GM12872 (cell line): Measurements from ENCODE around the gene PEX19.

ENCODE experiments used
- TF ChIP-seq, protein P1 (sequence below): IDR thresholded peaks from 3 replicates; pipeline ENCODE4 v1.5.1; 2011; ENCODE audit warnings: low read depth, mild to moderate bottlenecking, low read length, moderate library complexity; ENCODE audit not compliant: insufficient read depth

The PEX19 gene

DNA sequence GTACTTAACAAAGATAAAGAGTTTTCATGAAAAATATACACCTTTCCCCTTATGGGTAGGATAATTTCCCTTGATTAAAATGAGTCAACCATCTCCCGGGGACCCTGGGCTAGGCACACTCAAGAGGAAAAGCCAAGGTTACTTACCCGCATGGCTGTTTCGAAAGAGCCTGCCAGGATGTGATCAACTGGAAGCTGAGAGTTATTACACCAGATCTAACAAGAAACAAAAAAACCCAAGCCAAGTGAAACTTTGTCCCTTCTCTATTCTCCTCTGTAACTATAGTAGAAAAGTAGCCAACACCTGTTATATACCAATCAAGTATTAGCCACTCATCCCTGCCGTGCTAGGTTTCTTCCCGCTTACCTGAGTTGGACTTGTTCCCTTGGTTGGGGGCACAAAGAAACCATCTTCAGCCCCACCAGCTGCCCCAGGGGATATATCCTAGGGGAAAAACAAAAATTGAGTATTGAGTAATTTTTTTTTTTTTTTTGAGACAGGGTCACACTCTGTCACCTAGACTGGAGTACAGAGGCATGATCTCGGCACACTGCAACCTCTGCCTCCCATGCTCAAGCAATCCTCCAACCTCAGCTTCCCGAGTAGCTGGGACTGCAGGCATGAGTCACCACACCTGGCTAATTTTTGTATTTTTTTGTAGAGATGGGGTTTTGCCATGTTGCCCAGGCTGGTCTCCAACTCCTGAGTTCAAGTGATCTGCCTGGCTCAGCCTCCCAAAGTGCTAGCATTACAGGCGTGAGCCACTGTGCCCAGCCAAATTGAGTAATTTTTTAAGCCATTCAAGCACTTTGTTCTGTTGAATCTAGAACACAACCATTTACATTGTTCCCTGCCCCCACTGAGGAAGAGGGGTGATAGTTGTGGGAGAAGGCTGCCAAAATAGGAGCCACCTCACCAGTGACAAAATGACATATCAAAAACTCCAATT, 8.4 kb upstream of the PEX19 start:
- TF ChIP-seq, protein P1, sequence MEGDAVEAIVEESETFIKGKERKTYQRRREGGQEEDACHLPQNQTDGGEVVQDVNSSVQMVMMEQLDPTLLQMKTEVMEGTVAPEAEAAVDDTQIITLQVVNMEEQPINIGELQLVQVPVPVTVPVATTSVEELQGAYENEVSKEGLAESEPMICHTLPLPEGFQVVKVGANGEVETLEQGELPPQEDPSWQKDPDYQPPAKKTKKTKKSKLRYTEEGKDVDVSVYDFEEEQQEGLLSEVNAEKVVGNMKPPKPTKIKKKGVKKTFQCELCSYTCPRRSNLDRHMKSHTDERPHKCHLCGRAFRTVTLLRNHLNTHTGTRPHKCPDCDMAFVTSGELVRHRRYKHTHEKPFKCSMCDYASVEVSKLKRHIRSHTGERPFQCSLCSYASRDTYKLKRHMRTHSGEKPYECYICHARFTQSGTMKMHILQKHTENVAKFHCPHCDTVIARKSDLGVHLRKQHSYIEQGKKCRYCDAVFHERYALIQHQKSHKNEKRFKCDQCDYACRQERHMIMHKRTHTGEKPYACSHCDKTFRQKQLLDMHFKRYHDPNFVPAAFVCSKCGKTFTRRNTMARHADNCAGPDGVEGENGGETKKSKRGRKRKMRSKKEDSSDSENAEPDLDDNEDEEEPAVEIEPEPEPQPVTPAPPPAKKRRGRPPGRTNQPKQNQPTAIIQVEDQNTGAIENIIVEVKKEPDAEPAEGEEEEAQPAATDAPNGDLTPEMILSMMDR = no peak

DNA sequence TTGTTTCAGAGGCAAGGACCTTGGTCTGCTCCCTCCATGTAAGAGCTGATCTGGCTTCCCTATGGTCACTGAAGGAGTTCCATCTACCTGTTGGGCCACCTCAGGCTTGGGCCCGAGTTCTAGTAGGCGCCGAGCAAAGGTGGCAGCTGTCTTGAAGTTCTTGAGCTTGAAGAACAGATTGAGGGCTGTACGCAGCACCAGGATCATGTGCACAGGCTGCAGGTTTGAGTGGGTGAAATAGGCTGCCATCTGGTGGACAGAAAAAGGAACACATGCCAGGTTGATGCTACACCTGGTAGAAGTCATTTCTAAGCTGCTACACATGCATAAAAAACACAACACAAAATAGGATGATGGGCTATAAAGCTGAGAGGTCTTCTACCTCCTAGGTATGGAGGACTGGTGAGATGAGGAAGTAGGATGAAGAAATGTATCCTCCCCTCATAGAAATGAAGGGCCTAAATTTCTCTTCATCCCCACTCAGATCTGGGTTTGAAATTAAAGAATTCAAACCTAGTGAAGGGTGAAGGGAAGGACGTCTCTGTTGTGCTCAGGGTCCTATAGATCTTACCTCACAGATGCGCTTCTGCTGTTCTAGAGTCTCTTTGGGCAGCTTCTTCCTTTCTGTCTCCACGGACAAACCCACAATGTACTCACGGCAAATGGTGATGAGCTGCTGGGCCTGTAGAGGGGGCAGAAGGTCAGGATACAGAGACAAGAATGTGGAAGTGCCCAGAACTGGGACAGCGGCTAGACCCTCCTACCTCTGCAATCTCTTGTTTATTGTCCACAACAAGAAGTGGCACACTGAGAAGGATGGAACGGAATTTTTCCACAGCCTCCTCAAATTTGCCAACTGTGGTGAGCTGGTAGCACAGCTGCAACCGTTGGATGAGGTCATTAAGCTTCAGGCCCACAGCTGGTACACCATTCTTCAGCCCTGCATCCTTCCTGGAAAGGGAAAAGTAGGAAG, 6.6 kb upstream of the PEX19 start:
- TF ChIP-seq, protein P1 = peak; percentile 86

DNA sequence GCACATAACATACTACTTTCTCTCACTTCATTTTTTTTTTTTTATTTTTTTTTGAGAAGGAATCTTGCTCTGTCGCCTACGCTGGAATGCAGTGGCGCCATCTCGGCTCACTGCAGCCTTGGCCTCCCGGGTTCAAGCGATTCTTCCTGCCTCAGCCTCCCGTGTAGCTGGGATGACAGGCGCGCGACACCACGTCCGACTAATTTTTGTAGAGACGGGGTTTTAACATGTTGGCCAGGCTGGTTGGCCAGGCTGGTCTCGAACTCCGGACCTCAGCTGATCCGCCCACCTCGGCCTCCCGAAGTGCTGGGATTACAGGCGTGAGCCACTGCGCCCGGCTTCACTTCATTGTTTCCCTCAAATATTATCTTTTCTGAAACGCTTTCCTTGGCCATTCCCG, 573 bp upstream of the PEX19 start:
- TF ChIP-seq, protein P1 = no peak

DNA sequence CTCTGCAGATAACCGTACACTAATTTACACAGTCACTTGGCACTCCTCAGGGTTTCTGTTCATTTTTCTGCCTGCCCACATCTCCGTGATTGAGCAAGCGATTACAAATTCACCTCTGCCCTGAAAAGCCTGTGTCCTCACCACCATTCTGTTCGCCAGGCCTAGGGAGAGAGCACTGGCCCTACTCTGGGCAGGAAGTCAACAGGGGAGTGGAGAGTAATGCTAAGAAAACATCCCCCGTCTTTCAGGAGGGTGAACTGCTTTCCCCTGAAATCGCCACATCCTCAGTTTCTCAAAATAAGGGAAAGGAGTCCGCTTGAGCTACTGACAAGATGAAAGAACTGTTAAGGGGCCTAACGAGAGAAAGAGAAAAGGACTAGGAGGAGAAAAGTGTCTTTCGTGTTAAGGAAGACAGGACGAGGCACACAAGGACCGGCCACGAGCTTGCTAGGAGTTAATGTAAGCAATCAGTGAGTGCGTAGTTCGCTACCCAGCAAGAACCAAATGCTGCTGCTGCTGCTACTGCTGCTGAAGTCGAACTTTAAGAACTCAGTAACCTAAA, 632 bp downstream of the PEX19 start:
- TF ChIP-seq, protein P1 = no peak

DNA sequence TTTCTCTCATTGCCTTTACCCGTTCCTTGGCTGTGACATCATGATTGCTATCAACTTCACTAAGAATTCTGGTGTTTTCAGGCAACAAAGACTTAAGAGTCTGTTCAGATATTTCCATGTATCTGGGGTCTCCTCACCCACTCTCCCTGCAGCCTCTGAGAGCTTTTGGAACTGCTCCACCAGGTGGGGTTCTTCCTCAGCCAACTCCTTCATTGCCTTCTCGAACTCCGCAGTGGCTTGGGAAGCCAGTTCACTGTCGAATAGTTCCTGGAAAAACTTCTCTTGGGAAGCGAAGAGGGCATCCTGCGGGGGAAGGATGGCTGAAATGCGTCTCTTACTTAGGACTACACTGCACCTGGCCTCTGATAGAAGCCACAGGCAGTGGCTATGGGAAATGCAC, 2.1 kb downstream of the PEX19 start:
- TF ChIP-seq, protein P1 = 0 out of 3 replicates have a peak, but pooled peaks have one; percentile 6

DNA sequence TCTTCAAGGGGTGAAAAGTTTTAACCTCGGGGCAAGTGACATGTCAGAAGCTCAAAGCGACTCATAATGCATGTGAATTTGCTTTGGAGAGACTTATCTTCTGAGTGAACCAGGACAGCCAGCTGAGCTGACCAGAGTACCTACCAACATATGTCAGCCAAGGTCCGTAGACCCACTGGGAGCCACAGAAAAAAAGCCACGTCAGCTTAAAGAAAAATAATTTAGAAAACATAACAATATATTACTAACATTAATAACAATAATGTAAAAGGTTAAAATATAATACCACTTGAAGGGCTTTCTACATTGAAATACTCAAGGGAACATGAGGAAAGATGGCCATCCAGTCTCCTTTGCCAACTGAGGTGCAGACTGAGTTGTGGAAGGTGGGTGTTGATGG, 6.9 kb downstream of the PEX19 start:
- TF ChIP-seq, protein P1 = no peak

DNA sequence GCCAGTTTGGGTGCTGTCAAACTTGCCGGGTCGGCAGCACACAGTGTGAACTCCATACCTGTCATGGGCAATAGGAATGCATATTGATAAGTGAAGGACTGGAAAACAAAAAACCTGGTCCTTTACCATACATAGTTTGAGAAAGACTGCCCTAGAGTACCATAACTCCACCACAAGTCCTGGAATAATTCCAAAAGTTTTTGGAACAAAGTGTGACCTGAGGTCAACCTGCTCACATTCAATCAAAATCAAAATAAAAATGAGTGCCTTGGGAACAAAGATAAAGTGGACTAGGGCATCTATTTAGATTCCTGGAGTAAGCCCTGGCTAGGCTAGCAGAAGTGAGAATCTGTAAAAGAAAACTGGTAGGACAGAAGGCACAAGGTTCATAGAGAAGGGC, 7.6 kb downstream of the PEX19 start:
- TF ChIP-seq, protein P1 = no peak
